Prostate gland (tissue), 2 donors: ENCODE data around the gene HUS1. TPM values are rescaled to one million over a fixed set of nuclear protein-coding genes. Genes with fewer than 3 reads are reported as not detected.

Source experiments
- DNase-seq: peaks from one replicate; pipeline ENCODE4 v3.0.0-alpha.2; 2019; ENCODE audit warnings: low spot score
- H3K27ac ChIP-seq, 2 donors: fragments of 200-600 bp; sonication (generic); 2 replicates each; pipeline ENCODE4 v1.5.1; 2017 to 2019
- H3K27me3 ChIP-seq: fragments of 200-600 bp; sonication (generic); replicated peaks from 2 replicates; pipeline ENCODE4 v1.5.1; 2019; ENCODE audit not compliant: insufficient read depth
- H3K36me3 ChIP-seq, 2 donors: fragments of 200-600 bp; sonication (generic); 1 replicate in 1 of 2; 2 replicates in 1 of 2; pipeline versions ENCODE4 v1.5.1 to v1.8.1; 2017 to 2019
- H3K4me1 ChIP-seq: fragments of 200-600 bp; sonication (generic); replicated peaks from 2 replicates; pipeline ENCODE4 v1.5.1; 2019
- H3K4me3 ChIP-seq, 2 donors: fragments of 200-600 bp; sonication (generic); 2 replicates each; pipeline ENCODE4 v1.5.1; 2017 to 2019
- H3K9me3 ChIP-seq: fragments of 200-600 bp; sonication (generic); 2 replicates; pipeline ENCODE4 v1.5.1; 2017
- POLR2A ChIP-seq: fragments of 450-650 bp; IDR thresholded peaks from one replicate; pipeline ENCODE4 v1.6.1; 2016; ENCODE audit warnings: antibody characterized with exemption, mild to moderate bottlenecking
- POLR2AphosphoS5 ChIP-seq: sonication (generic); formaldehyde crosslinking; IDR thresholded peaks from one replicate; pipeline ENCODE4 v1.6.1; 2017; ENCODE audit warnings: antibody characterized with exemption
- WGBS: methylation state at CpG from one replicate; pipeline ENCODE4 v1.1.5; 2018; 5-methylcytosine and 5-hydroxymethylcytosine counted together
- intact Hi-C: fragments of 100-400 bp; cut with DNase I; formaldehyde crosslinking; loops from one replicate; pipeline ENCODE4 v1.14.2; 2022
- total RNA-seq, 2 donors: library from RNA; depleted of rRNA; stranded (reverse); fragments of >200 nt; gene quantifications; one replicate each; pipeline ENCODE4 v1.1.0, GENCODE V29; 2016
- TF ChIP-seq, protein P1 (sequence below), 4 experiments: fragments of 200-600 bp in 2 of 4; fragments of 450-650 bp in 2 of 4; sonication (generic) in 2 of 4; IDR thresholded peaks; 1 replicate in 3 of 4; 2 replicates in 1 of 4; pipeline ENCODE4 v1.5.1; 2016 to 2019; ENCODE audit warnings: antibody characterized with exemption in 4 of 4, mild to moderate bottlenecking in 2 of 4, moderate library complexity in 2 of 4

The HUS1 gene
- total RNA-seq, 2 donors from 2014 or later = 26.1 to 43.1 TPM

DNA sequence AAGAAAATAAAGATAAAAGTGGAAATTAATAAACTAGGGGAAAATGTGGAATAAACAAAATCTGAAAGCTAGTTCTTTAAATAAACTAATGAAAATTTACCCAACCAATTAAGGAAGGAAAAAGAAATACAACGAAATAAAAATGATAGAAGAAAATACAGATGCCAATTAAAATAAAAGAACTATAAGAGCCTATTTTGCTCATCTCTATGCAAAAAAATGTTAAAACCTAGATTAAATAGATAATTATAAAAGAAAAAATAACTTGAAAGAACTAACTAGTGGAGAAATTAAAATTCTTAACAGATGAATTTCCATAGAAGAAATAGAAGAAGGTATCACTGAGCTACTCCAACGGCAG lies 63.8 kb downstream of the HUS1 start:
- Histone ChIP-seq H3K36me3 (no peaks in the 10 kb centered on the region), H3K4me1 (no peaks in the 10 kb centered on the region), H3K4me3 (no peak overlapping the region), H3K9me3 (no peaks in the 10 kb centered on the region), H3K27ac (no peak overlapping the region), H3K27me3 (no peaks in the 10 kb centered on the region)
- intact Hi-C loops = no loop called here
- 78% methylated on average over 2 of the region's 2 CpGs for WGBS
- no peak for DNase-seq
- TF ChIP-seq POLR2A = no peak
- no peak for TF ChIP-seq POLR2AphosphoS5
- TF ChIP-seq, protein P1, sequence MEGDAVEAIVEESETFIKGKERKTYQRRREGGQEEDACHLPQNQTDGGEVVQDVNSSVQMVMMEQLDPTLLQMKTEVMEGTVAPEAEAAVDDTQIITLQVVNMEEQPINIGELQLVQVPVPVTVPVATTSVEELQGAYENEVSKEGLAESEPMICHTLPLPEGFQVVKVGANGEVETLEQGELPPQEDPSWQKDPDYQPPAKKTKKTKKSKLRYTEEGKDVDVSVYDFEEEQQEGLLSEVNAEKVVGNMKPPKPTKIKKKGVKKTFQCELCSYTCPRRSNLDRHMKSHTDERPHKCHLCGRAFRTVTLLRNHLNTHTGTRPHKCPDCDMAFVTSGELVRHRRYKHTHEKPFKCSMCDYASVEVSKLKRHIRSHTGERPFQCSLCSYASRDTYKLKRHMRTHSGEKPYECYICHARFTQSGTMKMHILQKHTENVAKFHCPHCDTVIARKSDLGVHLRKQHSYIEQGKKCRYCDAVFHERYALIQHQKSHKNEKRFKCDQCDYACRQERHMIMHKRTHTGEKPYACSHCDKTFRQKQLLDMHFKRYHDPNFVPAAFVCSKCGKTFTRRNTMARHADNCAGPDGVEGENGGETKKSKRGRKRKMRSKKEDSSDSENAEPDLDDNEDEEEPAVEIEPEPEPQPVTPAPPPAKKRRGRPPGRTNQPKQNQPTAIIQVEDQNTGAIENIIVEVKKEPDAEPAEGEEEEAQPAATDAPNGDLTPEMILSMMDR (IDR thresholded peaks at IDR 0.05) = no peak

DNA sequence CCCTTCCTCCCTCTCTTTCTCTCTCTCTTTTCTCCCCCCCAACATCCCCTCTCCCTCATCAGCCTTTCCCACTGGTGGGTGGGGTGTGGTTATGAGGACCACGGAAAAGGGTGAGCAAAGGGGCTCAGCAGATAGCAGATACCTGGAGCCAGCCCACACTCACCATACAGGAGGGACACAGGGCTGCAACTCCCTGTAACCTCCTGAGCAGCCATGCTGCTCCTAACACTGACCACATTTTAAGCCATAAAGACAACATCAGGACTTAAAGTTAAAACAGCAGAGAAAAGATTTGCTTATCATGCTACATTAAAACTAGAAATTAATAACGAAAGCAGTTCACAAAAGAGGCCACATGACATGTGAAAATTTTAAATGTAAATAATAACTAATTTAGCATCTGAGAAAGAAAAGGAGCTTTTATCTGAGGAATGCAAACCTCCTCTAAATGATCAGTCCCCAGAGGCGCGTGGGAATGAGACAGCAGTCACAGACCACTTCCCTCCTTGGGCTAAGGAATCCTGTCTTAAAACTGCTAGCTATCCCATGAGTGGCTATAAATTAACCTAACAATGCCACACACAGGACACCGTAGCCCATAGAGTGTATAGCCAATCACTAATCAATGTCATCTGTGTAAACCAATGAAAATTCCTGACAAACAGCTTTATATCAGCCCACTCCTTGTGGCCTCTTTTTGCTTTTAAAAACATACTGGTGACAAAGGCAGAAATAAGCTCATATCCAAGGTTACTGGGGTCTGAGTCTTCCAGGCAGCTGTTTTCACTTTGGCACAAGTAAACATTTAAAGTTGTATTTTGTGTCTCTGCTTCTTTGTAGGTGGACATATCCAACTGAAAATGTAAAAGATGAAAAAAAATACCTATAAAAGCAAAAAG lies 64.4 kb downstream of the HUS1 start:
- Histone ChIP-seq H3K27me3 (no peaks in the 10 kb centered on the region), H3K9me3 (no peaks in the 10 kb centered on the region), H3K36me3 (no peaks in the 10 kb centered on the region), H3K27ac (no peak overlapping the region), H3K4me1 (no peaks in the 10 kb centered on the region), H3K4me3 (no peak overlapping the region)
- intact Hi-C loops = no loop called here
- WGBS = 36% methylated on average over 5 of the region's 5 CpGs
- DNase-seq = no peak
- TF ChIP-seq POLR2A (no peak), POLR2AphosphoS5 (no peak)
- TF ChIP-seq, protein P1 (IDR thresholded peaks at IDR 0.05) = no peak

Other genes with a start within 250 kb of the HUS1 start
- 10 to 100 TPM in 1 of 2 donors, under 1 TPM in 1; 0.59 to 40.9 TPM for gene PKD1L1, start 31.1 kb downstream of the HUS1 start, total RNA-seq
- gene SUN3, start 49.5 kb upstream of the HUS1 start, total RNA-seq = 1 to 10 TPM in 1 of 2 donors, not detected in 1; 4.5 TPM
- gene C7orf57, start 55.9 kb upstream of the HUS1 start, total RNA-seq = under 1 TPM in 1 of 2 donors, not detected in 1; 0.34 TPM
- gene UPP1, start 109.7 kb upstream of the HUS1 start, total RNA-seq = 10 to 100 TPM in 1 of 2 donors, 1 to 10 TPM in 1; 4.9 to 13.0 TPM
- gene ABCA13, start 191.8 kb upstream of the HUS1 start, total RNA-seq = 1 to 10 TPM in 1 of 2 donors, under 1 TPM in 1; 0.14 to 3.5 TPM